Measurements from ENCODE around the gene SSR4.

DNA sequence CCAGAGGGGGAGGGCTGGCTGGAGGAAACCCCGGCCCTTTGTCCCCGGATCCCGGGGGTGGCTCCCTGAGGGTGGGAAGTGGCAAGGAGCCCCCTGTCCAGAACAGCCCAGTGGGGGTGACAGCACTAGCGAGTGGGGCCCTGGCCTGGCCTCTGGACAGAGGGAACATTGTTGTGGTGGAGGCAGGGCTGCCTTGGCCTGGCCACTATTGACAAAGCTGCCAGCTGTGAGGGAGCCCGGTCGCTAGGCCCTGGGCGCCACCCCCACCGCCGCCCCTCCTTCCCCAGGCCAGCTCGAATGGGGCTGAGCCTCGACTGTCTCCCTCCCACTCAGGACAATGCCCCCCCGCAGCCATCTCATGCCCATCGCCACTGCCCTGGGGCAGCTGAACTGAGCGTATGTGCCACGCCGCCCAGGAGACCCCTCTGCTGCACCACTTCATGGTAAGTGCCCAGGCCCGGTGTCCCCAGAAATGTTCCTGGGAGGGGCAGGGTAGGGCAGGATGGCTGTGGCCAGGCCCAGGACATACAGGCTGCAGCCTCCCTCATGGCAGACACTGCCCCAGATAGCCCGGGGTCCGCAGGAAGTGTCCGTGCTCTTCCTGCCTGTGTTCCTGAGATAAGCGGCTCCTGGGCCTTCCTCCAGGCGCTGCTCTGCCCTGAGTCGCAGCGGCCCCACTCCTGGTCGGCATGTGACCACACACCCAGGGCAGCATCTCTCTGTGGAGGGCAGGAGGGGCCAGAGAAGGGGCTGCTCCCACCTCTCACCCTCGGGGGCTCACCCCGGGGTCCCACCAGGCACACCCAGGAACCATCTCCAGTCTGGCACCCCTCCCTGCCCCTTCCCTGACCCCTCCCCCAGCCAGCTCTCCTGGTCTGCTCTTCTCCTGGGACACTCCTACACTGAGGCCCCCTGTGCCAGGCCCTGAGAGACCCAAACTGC, 29.1 kb upstream of the SSR4 start:
- no peak for TF ChIP-seq CTCF (IDR thresholded peaks at IDR 0.05)
- TF ChIP-seq POLR2AphosphoS5 (IDR thresholded peaks at IDR 0.05): no peak
